ENCODE results near the gene ELAVL2.

The ELAVL2 gene

DNA sequence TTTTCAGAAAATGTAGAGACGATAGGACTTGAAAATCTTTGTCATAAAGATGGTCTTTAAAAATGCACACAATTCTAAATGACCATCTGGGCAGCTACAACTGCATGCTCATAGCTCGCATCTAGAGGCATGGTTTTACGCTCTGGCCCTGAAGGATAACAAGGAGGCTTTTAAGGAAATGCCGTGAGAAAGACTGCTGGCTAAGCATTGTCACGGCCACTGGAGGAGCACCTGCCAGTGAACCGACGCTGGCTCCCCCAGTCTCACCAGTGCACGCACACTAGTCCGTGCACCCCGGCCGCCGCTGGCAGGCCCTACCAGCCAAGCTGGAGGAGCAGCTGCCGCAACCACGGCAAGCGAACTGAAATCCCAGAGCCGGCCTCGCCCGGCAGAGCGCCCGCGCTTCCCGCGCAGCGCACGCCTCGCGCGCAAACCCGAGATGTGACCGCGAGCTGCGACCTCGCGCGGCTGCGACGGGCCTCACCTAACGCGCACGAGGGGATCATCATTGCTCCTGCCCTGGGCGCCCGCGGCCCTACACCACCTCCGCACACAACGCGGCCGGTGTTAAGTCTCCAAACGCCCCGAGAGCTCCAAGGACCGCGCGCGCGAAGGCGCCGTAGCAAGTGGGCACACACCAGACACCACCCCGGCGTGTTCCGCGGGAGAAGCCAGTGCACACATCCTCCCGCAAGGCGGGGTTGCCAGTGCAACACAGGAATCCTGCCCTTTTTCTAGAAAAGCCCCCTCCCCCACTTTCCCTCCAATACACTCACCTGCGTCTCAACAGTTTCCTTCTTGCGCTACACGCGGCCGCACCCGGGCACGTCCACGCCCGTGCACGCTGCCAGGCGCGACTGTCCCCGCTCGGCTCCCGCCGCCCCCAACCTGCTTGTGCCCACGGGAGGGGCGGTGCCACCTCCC lies 5.3 kb downstream of the ELAVL2 start:
- no peak overlapping the region for H3K4me3 ChIP-seq (ENCODE audit: low read depth, low read length)
- TF ChIP-seq, protein P1, sequence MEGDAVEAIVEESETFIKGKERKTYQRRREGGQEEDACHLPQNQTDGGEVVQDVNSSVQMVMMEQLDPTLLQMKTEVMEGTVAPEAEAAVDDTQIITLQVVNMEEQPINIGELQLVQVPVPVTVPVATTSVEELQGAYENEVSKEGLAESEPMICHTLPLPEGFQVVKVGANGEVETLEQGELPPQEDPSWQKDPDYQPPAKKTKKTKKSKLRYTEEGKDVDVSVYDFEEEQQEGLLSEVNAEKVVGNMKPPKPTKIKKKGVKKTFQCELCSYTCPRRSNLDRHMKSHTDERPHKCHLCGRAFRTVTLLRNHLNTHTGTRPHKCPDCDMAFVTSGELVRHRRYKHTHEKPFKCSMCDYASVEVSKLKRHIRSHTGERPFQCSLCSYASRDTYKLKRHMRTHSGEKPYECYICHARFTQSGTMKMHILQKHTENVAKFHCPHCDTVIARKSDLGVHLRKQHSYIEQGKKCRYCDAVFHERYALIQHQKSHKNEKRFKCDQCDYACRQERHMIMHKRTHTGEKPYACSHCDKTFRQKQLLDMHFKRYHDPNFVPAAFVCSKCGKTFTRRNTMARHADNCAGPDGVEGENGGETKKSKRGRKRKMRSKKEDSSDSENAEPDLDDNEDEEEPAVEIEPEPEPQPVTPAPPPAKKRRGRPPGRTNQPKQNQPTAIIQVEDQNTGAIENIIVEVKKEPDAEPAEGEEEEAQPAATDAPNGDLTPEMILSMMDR (IDR thresholded peaks at IDR 0.05; ENCODE audit: borderline replicate concordance, insufficient read depth, low read depth, low read length) = no peak

DNA sequence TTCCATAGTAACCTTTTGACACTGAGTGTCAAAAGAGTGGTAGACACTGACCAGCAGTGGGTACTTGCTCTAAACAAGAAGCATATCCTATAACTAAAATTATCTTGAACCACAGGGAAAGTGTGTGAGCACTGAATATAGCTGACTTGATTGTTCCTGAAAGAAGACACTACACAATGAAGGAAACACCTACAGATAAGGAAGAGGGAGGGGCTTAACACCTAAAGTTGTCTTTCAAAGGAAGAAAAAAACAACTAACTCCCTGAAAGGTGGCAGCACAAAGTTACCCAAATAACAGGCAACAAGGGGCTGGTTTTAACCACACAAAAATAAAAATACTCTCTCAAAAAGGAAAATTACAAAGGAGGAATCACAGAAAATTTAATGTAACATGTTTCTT lies 6.6 kb downstream of the ELAVL2 start:
- TF ChIP-seq, protein P1 (IDR thresholded peaks at IDR 0.05; ENCODE audit: borderline replicate concordance, insufficient read depth, low read depth, low read length) = no peak
- H3K4me3 ChIP-seq (ENCODE audit: low read depth, low read length) = no peak overlapping the region

DNA sequence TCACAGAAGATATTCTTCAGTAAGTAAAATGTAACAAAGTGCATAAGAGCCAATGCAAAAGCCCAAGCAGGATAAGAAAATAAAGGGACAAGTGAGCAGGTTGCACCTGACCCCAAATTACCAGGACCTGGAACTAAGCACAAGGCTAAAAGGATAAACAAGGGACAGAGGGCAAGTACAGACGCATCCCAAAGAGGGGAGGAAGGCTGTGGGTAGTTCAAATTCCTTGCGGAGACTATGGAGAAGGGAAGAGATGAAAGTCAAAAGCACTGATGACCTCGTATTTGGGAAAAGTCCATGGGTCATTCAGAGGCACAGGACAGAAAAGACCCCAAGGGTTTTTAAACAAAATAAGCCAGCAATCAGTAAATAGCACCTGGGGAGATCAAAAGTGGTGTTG lies 11.8 kb downstream of the ELAVL2 start:
- TF ChIP-seq, protein P1 (IDR thresholded peaks at IDR 0.05; ENCODE audit: borderline replicate concordance, insufficient read depth, low read depth, low read length) = no peak
- no peak overlapping the region for H3K4me3 ChIP-seq (ENCODE audit: low read depth, low read length)

DNA sequence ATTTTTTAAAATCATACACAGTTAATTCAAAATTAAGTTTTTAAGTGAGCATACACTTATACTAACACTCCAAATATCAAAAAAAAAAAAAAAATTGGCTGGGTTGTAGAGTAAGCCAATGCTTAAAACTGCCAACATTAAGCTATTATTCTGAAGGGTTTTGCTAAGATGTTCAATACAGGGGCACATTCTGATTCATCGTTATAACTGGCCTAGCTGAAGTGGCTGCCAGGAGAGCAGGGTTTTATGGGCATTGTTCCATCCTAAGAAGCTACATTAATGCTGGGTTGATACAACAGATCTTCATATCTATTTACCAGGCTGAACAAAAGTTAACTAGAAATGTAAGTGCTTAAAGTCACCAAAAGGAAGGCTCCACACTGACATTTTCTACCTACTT lies 13.4 kb downstream of the ELAVL2 start:
- TF ChIP-seq, protein P1 (IDR thresholded peaks at IDR 0.05; ENCODE audit: borderline replicate concordance, insufficient read depth, low read depth, low read length) = no peak
- no peak overlapping the region for H3K4me3 ChIP-seq (ENCODE audit: low read depth, low read length)

DNA sequence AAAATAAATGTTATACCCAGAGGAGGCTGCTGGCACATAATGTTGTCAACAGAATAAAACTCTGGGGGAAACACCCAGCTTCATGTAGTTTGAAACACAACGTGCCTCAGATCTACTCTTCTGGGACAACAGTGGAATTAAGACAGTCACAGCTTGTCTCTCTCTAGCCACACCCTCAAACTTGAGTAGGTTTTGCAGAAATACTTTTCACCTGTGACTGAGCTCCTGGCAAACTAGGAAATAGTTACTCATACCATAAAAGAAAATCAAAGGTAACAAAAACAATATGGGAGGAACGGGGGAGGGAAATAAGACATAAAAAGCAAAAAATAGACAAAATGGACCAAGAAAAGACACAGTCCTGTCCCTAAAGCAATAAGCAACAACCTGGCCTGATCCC lies 14.4 kb downstream of the ELAVL2 start:
- H3K4me3 ChIP-seq (ENCODE audit: low read depth, low read length) = no peak overlapping the region

DNA sequence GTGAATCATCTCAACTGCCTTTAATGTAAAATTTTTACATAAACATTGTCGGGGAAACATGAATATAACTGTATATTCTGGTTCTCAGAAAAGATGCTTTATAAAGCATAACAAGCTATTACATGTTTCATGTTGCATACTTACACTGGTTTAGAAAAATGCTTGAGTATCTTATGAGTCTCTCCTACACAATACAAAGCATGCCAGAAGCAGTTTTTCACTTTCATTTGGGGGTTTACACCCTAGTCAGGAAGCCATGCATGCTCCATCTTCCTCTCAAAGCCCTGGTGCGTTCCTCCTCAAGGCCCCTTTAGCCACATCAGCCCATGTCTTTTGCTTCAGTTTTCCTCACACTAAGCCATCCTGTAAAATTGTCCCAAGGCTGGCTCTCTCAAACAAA lies 22.8 kb downstream of the ELAVL2 start:
- H3K4me3 ChIP-seq (ENCODE audit: low read depth, low read length) = no peak overlapping the region
- TF ChIP-seq, protein P1 (IDR thresholded peaks at IDR 0.05; ENCODE audit: borderline replicate concordance, insufficient read depth, low read depth, low read length) = no peak

More for the DNA sequence above, 14.4 kb downstream of the ELAVL2 start:
- TF ChIP-seq, protein P1 (IDR thresholded peaks at IDR 0.05; ENCODE audit: borderline replicate concordance, insufficient read depth, low read depth, low read length) = no peak

DNA sequence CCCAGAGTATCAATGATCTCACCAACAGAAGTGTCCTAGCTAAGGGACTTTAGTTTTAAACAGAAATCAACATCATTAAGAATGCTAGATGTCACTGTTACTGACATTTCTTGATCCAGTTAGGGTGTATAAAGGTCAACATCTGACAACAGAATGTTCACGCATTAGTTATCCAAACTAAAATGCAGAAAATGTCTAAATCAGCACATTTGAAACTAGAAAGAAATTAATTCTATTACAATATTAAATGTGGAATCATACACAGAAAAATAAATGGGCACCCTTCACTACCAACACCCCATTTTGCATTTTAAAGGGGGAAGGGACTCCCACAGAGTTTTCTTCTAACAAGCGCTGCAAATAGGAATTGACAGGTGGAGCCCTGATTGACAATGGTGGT lies 24.5 kb downstream of the ELAVL2 start:
- no peak overlapping the region for H3K4me3 ChIP-seq (ENCODE audit: low read depth, low read length)
- TF ChIP-seq, protein P1 (IDR thresholded peaks at IDR 0.05; ENCODE audit: borderline replicate concordance, insufficient read depth, low read depth, low read length) = no peak

Measured in GM12875 (cell line).